RWPE2 (cell line): ENCODE results near the gene CD276.

Experiments
- ATAC-seq: fragments of 200-7000 bp; cut with Tn5 transposase; 3 replicates; pipeline ENCODE4 v1.9.1; 2021; ENCODE audit warnings: low read depth
- DNase-seq: peaks from one replicate; pipeline ENCODE4 v3.0.0-alpha.2; 2020; ENCODE audit warnings: low spot score
- H3K27ac ChIP-seq: fragments of 450-650 bp; 2 replicates; pipeline ENCODE4 v1.5.1; 2017; ENCODE audit warnings: mild to moderate bottlenecking; ENCODE audit not compliant: poor library complexity, severe bottlenecking
- H3K27me3 ChIP-seq: fragments of 250-450 bp; sonication (Bioruptor Pico); 2 replicates; pipeline ENCODE4 v1.5.1; 2021; ENCODE audit warnings: mild to moderate bottlenecking, moderate library complexity; ENCODE audit not compliant: insufficient read depth, poor library complexity, severe bottlenecking
- H3K36me3 ChIP-seq: fragments of 250-450 bp; sonication (Bioruptor Pico); 2 replicates; pipeline ENCODE4 v1.5.1; 2020; ENCODE audit warnings: low read depth, mild to moderate bottlenecking, moderate library complexity
- H3K4me1 ChIP-seq: fragments of 250-450 bp; sonication (Bioruptor Pico); 2 replicates; pipeline ENCODE4 v1.5.1; 2021; ENCODE audit warnings: mild to moderate bottlenecking, moderate library complexity; ENCODE audit not compliant: insufficient read depth, poor library complexity, severe bottlenecking
- H3K4me3 ChIP-seq: fragments of 250-450 bp; sonication (Bioruptor Pico); 2 replicates; pipeline ENCODE4 v1.5.1; 2021; ENCODE audit warnings: mild to moderate bottlenecking, moderate library complexity; ENCODE audit not compliant: severe bottlenecking
- H3K9me3 ChIP-seq: fragments of 250-450 bp; sonication (Bioruptor Pico); 2 replicates; pipeline ENCODE4 v1.5.1; 2021; ENCODE audit warnings: mild to moderate bottlenecking, moderate library complexity; ENCODE audit not compliant: severe bottlenecking
- TF ChIP-seq, protein P1 (sequence below): fragments of 450-650 bp; IDR thresholded peaks from one replicate; pipeline ENCODE4 v1.5.1; 2017; ENCODE audit warnings: mild to moderate bottlenecking, moderate library complexity; ENCODE audit not compliant: poor library complexity, severe bottlenecking

The CD276 gene

DNA sequence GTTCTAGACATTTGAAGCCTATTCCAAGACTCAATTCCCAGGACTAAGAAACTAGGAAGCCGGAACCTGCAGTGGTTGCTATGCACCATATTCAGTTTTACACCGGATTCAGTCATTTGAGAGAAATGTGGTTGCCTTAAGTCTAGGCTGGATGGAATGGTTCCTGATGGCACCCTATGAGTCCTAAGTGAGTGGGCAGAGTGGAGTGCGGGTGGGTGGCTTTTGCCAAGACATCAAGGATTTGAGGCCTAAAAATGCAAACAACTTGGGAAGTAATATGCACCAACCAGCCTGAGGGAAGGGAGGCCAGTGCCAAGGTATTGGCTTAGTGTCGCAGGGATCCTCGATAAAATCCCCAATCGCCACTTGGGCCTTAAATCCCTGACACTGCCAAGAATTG is 4.2 kb upstream of the CD276 start:
- H3K4me1 ChIP-seq, result no peaks in the 10 kb centered on the region
- TF ChIP-seq, protein P1, sequence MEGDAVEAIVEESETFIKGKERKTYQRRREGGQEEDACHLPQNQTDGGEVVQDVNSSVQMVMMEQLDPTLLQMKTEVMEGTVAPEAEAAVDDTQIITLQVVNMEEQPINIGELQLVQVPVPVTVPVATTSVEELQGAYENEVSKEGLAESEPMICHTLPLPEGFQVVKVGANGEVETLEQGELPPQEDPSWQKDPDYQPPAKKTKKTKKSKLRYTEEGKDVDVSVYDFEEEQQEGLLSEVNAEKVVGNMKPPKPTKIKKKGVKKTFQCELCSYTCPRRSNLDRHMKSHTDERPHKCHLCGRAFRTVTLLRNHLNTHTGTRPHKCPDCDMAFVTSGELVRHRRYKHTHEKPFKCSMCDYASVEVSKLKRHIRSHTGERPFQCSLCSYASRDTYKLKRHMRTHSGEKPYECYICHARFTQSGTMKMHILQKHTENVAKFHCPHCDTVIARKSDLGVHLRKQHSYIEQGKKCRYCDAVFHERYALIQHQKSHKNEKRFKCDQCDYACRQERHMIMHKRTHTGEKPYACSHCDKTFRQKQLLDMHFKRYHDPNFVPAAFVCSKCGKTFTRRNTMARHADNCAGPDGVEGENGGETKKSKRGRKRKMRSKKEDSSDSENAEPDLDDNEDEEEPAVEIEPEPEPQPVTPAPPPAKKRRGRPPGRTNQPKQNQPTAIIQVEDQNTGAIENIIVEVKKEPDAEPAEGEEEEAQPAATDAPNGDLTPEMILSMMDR, result no peak
- no peaks in the 10 kb centered on the region for H3K9me3 ChIP-seq
- no peak overlapping the region for H3K27ac ChIP-seq
- H3K27me3 ChIP-seq, result no peaks in the 10 kb centered on the region
- H3K36me3 ChIP-seq, result no peaks in the 10 kb centered on the region
- no peak for ATAC-seq
- H3K4me3 ChIP-seq, result no peak overlapping the region
- no peak for DNase-seq

DNA sequence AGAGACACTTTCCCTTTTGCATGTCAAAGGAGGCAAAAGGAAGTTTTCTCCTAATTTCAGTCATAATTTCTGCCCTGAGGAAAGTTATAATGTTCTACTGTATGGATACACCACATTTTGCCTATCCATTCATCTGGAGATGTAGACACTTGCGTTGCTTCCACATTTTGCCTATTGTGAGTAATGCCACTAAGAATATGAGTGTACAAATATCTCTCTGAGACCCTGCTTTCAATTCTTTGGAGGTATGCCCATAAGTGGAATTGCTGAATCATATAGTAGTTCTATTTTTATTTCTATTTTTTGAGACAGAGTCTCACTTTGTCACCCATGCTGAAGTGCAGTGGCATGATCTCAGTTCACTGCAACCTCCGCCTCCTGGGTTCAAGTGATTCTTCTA is 3.6 kb upstream of the CD276 start:
- TF ChIP-seq, protein P1, result no peak
- H3K36me3 ChIP-seq, result no peaks in the 10 kb centered on the region
- ATAC-seq, result no peak

DNA sequence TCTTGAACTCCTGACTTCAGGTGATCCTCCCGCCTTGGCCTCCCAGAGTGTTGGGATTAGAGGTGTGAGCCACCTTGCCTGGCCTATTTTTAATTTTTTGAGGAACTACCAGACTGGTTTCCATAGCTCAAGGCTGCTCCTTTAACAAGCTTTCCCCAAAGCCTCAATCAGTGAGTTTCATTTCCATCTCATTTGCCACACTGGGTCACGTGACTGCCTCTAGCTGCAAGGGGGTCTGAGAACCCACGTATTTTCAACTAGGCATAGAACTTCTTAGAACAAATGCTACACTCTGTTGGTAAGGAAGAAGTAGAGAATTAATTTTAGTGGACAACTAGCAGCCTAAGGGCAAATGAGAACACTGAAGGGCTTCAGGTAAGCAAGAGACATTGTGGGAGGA is 3.1 kb upstream of the CD276 start:
- ATAC-seq (no peak), DNase-seq (no peak)
- H3K27me3 ChIP-seq, result no peaks in the 10 kb centered on the region
- no peak overlapping the region for H3K4me3 ChIP-seq
- peaks cover 9% of the 10 kb centered on the region for H3K4me1 ChIP-seq
- no peak overlapping the region for H3K27ac ChIP-seq
- TF ChIP-seq, protein P1, result no peak
- no peaks in the 10 kb centered on the region for H3K36me3 ChIP-seq
- H3K9me3 ChIP-seq, result no peaks in the 10 kb centered on the region

More for the DNA sequence above, 3.6 kb upstream of the CD276 start:
- no peaks in the 10 kb centered on the region for H3K27me3 ChIP-seq
- no peaks in the 10 kb centered on the region for H3K9me3 ChIP-seq
- H3K4me1 ChIP-seq, result peaks cover 4% of the 10 kb centered on the region
- H3K27ac ChIP-seq, result no peak overlapping the region
- no peak overlapping the region for H3K4me3 ChIP-seq
- no peak for DNase-seq

DNA sequence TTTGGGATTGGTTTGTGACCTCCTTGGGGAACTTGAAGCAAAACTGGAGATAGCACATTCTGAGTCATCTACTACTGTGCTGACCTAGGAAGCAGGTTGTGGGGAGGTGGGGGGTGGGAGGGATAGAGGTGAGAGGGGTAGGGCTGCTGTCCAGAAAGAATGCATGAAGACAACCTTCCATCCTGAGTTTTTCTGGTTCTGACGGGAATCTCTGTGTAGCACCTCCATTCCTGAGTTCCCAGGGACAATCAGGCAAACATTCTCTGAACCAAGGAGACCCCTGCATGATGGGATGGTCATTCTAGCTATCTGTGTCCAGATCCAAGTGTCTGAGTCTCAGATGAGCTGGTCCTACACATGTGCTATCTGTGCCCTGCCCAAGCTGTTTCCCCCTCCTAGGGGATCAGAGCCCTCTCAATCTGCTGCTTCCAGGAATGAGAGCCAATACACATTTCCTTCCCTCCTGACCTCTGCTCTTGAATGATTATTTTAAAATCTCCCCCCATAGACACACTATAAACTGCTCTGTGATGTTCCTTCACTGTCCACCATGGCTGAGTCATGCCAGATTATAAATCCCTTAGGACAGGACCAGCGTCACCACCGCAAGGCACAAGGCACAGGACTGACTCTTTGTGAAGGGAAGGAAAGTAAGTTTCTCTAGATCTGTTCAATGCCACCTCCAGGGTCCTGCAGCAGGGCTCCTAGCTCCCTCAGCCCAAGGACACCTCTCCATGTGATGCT is 2.2 kb upstream of the CD276 start:
- peaks cover 19% of the 10 kb centered on the region for H3K4me1 ChIP-seq
- H3K9me3 ChIP-seq, result no peaks in the 10 kb centered on the region
- H3K27ac ChIP-seq, result no peak overlapping the region
- H3K27me3 ChIP-seq, result no peaks in the 10 kb centered on the region
- DNase-seq (no peak), ATAC-seq (no peak)
- no peak overlapping the region for H3K4me3 ChIP-seq
- no peaks in the 10 kb centered on the region for H3K36me3 ChIP-seq
- TF ChIP-seq, protein P1, result no peak

DNA sequence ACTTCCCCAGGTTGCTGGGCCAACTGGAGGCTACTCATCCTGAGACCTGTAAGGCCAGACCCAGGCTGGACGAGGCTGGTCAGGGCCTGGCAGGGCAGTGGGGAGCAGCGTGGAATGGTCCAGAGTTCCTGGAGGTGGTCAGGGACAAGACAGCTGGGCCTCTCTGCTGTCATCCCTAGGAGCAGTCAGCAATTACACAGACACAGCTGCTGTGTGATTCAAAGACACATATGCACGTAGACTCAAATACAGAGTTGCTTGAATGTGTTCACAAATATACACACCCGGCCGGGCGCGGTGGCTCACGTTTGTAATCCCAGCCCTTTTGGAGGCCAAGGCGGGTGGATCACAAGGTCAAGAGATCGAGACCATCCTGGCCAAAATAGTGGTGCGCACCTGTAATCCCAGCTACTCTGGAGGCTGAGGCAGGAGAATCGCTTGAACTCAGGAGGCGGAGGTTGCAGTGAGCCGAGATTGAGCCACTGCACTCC is 1.5 kb upstream of the CD276 start:
- H3K4me3 ChIP-seq, result no peak overlapping the region
- H3K36me3 ChIP-seq, result no peaks in the 10 kb centered on the region
- no peaks in the 10 kb centered on the region for H3K27me3 ChIP-seq
- DNase-seq (no peak), ATAC-seq (no peak)
- H3K4me1 ChIP-seq, result peaks cover 25% of the 10 kb centered on the region
- H3K9me3 ChIP-seq, result no peaks in the 10 kb centered on the region
- TF ChIP-seq, protein P1, result no peak
- H3K27ac ChIP-seq, result no peak overlapping the region
